Glomerular visceral epithelial cell (primary cell): Measurements from ENCODE around the gene PHACTR1.
"Not testable (repeated sequence)": the region's sequence is repeated elsewhere in the genome, so short reads cannot be mapped to it uniquely, and the experiment has no call there.

Experiments
- DNase-seq: peaks from one replicate; pipeline ENCODE4 v3.0.0-alpha.2; 2016; ENCODE audit errors: extremely low spot score

PHACTR1 gene

DNA sequence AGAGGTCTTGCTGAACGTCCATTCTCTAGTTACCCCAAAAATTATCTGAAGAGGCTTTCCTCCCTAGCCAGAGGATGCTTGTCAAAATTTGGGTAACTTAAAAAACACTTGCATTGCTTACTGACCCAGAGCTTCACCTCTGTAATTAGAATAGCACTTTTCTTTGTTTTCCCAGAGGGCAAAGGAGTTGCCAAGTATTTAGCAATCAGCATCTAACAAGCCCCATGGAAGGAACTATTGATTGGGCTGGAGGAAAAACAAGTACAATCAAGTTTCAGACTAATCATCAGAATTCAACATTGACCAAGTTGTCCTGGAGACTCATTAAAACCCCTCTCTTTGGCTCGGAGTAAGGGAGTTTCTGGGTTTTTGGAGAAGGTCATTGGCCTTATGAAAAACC is 385.4 kb downstream of the PHACTR1 start:
- DNase-seq: no peak

DNA sequence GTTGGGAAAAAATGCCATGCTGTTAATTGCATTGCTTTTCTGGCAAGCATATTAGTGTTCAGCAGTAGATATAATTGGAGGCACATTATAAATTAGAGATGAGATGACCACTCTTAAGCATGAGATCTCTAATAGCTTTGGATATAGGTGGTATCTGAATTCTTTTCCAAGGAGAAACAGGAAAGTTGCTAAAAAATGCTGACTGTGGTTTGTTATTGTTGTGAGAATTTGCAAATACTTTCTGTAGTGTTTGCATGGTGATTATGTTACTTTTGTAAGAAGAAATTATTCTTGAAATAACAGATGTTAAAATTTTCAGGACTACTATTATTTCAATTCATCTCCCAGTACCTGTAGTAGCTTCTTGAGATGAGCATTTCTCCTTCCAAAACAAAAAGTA is 386.6 kb downstream of the PHACTR1 start:
- no peak for DNase-seq

DNA sequence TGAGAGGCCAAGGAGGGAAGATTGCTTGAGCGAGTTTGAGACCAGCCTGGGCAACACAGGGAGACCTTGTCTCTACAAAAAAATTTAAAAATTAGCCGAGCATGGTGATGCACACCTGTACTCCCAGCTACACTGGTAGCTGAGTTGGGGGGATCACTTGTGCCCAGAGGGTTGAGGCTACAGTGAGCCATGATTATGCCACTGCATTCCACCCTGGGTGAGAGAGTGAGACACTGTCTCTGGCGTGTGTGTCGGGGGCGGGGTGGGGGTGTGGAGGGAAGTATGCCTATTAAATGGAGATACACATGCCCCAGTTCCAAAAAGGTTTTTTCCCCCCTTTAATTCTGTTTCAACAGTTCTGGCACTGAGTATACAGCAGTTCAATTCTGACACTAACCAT is 388.6 kb downstream of the PHACTR1 start:
- no peak for DNase-seq

DNA sequence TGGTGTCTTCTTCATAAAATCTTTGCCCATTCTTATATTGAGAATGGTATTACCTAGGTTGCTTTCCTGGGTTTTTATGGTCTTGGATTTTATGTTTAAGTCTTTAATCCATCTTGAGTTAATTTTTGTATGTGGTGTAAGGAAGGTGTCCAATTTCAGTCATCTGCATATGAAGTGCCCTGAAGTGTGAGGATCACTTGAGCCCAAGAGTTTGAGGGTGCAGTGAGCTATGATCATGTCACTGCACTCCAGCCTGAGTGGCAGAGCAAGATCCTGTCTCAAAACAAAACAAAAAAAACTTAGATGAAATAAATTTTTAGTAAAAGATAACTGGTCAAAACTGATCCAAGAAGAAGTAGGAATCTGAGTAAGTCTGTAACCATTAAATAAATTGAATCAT is 396.4 kb downstream of the PHACTR1 start:
- DNase-seq: no peak

DNA sequence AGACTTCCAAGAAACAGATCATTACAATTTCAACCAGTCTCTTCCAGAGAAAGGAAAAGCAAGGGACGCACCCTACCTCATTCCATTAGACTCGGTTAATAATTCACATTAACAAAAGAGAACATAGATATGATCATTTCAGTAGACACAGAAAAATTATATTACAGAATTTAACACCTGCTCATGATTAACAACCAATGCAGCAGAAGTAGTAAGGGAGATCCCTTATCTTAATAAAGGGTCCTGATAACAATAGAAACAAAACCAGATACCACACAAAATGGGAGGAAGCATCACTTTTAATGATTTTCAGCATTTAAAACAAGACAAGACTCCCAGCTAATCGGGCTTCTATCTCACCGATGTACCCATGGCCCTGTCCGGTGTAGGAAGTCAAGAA is 396.8 kb downstream of the PHACTR1 start:
- DNase-seq: no peak

DNA sequence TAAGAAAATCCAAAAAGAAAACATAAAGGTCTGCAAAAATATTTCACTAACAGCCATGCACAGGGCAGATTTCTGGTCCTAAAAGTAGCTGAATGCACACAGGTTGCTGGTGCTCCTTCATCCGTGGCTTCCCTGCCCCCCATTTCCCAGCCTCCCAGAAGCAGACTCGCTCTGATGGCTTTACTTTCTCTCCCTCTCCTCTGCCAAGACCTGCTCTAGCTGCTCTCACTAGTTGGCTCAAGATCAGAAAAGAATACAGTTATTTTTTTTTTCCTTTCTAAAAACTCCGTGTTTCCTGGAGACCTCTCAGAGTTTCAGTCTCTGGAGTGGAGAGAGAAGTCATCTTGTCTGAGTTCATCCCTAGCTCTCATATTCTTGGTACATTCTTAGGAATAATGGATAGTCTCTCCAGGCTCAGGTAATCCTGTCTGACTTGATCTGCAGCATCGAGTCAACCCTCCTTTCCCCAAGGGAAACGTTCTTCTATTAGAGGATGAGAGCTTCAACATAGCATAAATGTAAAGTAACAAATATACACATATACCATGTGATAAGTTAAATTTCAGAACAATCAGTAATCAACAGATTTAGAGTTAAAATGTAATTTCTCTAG is 397.5 kb downstream of the PHACTR1 start:
- no peak for DNase-seq

DNA sequence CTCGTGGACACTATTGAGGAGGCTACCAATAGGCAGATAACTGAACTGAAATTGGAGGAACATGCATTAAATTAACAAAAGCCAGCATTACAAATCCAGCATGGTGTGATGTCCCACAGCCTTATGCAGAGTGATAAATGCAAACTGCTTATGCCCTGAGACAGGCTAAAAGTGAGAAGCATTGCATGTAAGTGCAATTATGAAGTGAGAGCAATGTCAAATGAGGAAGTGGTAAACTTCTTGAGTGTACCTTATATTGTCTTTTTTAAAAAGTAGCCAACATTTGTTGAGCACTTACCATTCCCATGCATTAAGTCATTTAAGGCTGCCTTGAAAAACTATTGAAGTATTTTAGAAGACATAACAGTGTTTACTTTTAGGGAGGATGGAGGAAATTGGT is 399.6 kb downstream of the PHACTR1 start:
- no peak for DNase-seq

DNA sequence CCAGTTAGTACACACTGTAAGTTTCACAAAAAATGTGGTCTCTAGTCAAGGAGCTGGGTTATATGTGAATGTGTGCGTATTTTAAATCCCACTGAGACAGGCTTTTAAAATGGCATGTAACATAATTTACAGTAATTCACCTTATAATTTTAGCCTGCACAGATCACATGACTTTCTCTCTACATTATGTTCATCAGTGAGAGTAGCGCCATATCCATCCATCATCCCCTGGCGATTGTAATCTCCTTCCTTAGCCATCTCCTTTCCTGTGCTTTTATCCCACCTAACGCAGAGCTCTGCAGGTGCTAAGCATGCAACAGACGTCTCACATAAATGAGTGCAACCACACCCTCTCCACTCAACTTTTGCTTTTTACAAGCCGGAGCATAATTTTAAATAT is 401.0 kb downstream of the PHACTR1 start:
- DNase-seq: no peak

DNA sequence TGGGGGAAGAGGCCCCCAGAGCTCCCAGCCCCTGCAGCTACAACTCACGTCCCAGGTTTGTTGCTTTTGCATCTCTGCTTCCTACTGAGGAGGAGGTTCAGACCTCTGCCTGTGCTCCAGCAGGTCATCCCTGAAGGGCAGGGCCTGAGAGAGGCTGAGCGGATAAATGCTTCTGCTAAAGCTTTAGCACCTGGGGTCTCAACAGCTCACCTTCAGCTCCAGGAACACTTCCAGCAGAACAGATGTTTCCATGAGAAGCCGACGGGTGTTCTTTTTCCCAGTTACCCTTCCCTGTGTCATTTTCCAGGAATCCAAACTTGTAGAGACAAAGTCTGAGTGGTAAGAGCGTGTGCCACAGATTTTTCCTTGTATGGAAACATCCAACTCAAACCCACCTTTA is 403.0 kb downstream of the PHACTR1 start:
- no peak for DNase-seq

DNA sequence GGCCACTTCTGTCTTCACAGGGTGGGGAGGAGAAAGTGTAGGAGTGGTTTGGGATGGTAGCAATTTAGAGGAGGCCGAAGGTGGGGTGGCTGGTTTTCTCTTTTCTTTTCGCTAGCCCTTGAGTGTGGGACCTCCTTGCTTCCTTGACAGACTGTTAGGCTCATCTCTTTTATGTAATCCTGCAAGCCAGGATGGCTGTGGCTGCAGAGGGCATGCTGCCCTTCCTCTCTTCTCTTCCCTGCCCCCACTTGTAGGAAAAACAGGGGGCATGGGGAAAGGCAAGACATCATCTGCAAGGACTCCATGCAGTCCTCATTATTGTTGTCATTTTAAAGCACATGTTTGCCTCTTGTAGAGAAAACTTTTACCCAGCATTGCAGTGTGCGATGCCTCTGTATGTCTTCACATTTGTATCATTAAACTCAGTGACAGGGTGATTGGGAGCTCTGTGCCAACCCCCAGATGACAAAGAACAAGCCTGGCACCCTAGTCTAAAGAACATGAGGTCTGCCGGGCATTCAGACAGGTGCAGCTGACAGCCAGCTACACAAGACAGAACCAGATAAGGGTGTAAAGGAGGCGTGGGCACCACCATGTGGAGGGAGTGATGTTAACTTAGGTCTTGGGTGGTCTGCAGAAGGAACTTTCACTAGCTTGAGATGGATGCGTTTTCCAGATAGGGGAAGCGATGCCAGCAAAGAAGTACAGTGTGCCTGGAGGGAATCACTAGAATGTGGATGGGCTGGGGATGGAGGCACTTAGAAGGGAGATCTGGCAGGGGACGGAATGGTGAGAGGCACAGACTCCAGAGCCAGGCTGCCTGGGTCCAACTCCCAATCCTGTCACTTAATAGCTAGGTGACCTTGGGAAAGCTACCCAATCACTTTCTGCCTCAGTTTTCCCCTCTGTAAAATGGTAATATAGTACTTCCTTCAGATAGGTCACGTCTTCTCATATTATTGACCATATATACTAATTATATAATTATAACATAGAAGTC is 404.2 kb downstream of the PHACTR1 start:
- DNase-seq: no peak

DNA sequence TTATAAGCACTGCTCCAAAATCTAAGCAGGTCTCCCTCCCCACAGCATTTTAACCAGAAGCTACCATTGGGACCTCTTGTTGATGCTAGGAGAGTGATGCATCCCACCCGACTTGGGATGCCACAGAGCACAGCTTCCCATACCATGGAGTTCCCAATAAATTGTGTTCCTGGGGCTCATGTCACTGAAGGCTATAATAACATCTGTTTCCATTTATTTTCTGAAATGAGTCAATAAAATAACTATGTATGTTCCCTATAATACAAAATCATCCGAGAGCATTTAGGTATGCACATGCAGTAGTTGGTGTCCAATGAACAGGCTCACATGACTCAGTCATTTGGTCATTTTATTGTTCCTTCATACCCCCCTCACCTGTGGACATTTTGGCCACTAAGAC is 407.6 kb downstream of the PHACTR1 start:
- DNase-seq: no peak

DNA sequence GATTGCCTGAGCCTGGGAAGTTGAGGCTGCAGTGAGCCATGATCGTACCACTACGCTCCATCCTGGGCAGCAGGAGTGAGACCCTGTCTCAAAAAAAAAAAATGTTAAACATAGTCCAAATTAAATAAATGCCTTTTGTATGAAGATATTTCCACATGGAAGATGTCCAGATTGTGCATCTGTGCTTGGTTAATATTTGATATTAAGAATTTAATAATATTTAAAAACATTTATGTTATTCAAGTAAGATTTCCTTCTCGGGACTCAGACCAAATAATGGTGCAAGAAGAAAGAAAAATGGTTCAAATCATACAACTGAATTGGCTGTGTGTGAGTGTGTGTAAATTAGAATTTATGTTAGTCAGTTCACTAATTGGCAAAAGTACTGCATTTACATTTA is 409.3 kb downstream of the PHACTR1 start:
- DNase-seq: no peak

DNA sequence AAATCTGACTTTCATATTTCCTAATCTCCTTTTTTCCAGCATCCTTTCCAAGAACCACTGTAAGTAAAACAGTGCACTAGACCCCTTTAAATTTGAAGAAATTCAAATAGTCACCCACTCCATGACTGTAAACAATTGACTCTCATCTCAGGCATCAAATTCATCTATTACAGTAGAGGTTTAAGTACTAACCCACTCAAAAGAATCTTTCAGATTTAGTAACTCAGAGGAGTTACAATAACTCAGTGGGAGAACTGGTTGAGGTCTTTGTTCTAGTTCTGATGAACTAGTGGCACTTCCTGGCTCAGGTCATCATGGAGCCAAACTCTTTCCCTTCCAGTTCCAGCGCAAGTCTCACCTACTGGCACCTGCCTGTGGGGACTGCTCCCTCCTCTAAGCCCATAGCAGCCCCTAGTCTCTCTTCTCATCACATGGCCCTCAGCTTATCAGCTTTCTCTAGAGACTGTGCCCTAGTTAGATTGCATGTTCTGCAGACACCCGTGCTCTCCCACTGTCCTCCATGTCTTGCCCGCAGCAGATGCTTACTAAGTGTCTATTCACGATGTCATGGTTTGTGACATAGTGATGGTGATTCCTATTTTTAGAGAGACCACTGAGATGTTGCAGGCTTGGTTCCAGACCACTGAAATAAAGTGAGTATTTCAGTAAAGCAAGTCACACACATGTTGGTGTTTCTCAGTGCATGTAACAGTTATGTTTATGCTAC is 415.5 kb downstream of the PHACTR1 start:
- DNase-seq: no peak

DNA sequence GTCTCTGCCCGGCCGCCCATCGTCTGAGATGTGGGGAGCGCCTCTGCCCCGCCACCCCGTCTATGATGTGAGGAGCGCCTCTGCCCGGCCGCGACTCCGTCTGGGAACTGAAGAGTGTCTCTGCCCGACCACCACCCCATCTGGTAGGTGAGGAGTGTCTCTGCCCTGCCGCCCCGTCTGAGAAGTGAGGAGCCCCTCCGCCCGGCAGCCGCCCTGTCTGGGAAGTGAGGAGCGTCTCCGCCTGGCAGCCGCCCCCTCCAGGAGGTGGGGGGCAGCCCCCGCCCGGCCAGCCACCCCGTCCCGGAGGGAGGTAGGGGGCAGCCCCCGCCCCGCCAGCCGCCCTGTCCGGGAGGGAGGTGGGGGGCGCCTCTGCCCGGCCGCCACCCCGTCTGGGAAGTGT is 417.3 kb downstream of the PHACTR1 start:
- not testable (repeated sequence) for DNase-seq

DNA sequence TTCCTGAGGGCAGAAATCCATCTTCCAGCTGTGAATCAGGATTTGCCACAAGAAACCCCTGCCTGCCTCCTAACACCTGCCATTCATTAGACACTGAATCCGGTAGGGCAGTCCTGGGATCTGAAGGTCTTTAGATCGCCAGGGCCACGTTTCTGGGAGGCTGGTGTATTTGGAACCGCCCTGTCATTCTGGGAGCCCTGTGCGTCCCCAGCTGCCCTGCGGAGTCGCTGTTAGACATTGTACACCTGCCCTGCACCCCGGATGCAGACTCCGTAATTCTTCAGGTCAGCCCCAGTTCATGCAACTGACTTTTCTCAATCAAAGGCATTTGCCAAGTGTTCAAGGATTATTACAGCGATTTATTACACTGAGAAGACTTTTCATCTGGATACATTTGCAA is 418.6 kb downstream of the PHACTR1 start:
- no peak for DNase-seq

DNA sequence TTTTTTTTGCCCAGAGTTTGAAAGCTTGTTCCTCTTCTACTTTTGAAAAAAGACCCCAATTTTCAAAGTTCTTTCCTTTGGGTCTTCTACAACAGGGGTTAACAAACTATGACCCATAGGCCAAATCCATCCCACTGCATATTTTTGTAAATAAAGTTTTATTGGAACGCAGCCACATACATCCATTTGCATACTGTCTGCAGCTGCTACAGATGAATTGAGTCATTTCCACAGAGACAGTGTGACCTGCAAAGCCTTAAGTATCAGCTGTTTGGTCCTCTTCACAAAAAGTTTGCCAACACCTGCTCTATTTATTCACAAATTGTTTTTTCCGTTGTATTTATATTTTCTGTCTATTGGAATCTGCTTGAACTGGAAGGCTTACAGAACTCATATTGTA is 422.6 kb downstream of the PHACTR1 start:
- DNase-seq: no peak

DNA sequence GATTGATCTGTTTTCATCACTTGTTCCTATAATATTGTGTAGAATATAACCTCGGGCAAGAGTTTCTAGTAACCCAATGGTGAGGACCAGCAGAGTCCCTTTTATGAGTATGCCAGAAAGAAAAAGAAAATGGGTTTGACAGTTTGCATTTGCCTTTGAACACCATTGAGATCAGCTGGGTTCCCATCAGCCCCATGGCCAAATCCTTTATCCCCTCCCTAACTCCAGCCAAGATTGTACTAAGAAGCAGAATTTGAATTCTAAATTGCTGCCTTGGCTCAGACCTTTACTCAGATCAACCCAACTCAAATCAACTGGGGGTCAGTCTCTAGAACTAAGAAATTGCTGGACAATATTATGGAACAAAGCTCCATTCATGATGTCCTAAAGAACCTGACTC is 424.4 kb downstream of the PHACTR1 start:
- DNase-seq: no peak

DNA sequence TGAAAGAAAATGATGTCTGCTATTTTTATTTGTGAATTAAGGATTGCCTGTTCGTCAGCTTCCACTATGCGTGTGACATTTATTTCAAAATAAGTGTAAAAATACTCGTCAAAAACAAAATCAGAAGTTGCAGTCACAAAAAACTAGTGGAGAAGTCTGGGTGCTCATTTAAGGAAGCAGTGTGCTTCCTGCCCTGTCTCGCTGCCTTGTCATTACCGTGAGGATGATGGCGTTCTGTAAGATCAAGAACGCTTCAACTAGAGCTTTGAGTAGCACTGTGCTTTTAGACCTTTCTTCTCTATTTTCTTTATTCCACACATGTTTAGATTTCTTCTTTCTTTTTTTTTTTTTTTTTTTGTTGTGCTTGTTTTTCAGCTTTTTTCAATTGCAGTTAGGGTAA is 424.8 kb downstream of the PHACTR1 start:
- DNase-seq: no peak

DNA sequence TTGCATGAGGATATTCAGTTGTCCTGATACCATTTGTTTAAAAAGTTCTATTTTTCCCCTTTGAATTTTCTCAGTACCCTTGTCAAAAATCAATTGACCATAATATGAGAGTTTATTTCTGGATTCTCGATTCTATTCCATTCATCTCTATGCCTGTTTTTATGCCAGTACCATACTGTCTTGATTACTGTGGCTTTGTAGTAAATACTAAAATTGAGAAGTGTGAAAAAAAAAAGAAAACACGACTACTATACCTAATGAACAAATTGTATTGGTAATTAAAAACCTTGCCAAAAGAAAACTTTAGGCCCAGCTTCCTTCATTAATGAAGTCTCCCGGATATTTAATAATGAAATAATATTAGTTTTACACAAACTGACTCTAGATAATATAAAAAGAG is 426.0 kb downstream of the PHACTR1 start:
- no peak for DNase-seq

DNA sequence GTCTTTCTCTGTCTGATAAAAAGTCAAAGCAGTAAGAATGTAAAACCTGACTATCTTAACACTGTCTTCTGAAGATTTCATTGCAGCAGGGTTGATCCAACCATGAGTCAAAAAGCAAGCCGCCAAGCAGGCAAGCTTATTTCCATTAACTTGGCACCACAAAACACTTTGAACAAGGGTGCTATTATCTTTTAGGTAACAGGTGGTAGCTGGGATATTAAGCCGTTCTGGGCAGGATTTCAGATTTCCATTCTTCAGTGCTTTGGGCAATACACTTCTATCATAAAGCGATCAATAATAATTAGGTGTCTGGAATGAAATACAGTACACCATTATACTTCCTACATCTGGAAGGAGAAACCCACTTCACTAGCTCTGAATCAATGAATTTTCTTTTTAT is 429.9 kb downstream of the PHACTR1 start:
- no peak for DNase-seq

DNA sequence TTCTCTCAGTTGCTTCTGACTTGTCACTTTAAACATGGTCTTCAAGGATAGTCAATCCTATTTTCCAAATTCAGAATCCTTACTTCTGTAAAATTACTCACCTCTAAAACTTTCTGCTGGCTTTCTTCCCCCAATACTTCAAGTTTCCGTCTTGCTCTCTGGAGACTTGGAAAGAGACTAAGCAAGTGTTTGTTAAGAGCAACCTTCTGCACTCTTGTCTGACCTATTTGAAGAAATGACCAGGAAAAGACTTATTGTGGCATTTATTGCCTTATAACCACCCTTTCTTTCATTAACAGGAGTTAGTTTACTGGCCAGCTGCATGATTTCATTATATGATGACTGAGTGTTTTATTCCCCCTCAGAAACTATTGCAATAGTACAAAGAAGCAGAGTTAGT is 430.8 kb downstream of the PHACTR1 start:
- DNase-seq: no peak

DNA sequence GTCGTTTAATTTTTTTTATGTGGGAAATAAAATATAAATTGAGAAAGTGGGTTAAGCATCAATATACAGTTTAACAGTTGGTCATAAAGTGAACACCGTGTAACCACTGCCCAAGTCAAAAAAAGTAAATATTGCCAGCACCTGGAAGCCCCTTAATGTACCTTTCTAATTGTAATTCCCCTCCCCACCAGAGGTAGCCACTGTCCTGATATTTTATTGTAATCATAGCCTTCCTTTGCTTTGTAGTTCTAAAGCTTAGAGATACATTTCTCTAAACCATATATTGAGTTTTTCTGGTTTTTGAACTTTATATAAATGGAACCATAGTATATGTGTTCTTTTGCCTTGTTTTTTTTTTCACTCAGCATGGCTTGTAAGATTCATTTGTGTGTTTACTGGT is 431.2 kb downstream of the PHACTR1 start:
- DNase-seq: no peak

DNA sequence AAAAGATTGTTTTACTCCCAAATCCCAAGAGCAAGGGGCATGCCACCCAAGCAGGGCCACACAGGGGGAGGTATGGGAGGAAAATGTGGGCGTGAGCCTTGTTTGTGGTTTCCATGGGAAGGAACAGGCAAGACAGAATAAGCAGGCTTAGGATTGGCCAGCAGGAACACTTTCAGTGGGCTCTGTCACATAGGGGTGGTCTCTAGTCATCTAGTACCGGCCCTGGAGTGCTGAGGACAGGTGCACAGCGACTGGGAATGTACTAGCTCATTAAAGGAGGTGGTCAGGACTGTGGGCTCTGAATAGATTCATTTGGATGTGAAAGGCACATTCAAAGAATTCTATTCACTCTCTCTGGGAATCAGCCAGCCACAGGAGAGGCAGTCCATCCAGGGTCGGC is 436.2 kb downstream of the PHACTR1 start:
- no peak for DNase-seq
